ENCODE measurements around the gene TAPT1.

DNA sequence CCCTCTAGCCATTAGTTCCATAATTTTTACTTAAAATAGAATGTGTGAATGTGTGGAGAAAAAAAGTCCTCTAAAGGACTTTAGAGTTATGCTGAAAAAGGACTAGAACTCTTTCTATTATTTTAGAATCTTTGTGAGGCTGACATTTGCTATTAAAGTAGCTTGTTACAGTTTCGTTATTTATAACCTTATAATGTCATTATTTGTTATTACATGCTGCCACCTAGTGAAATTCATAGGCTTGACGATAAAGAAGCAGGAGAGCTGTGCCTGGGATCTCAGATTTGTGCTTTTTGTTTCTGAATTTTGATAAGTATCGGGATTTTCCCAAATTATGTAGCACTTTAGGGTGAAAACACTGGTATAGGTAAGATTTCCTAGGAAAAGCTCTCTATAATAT, 38.5 kb upstream of the TAPT1 start:
- no peak for TF ChIP-seq SIN3A (IDR thresholded peaks at IDR 0.05; ENCODE audit: borderline replicate concordance, insufficient read depth, low read length)
- TF ChIP-seq POLR2AphosphoS5 (IDR thresholded peaks at IDR 0.05; ENCODE audit: low read depth, low read length), result no peak
- TF ChIP-seq, protein P1, sequence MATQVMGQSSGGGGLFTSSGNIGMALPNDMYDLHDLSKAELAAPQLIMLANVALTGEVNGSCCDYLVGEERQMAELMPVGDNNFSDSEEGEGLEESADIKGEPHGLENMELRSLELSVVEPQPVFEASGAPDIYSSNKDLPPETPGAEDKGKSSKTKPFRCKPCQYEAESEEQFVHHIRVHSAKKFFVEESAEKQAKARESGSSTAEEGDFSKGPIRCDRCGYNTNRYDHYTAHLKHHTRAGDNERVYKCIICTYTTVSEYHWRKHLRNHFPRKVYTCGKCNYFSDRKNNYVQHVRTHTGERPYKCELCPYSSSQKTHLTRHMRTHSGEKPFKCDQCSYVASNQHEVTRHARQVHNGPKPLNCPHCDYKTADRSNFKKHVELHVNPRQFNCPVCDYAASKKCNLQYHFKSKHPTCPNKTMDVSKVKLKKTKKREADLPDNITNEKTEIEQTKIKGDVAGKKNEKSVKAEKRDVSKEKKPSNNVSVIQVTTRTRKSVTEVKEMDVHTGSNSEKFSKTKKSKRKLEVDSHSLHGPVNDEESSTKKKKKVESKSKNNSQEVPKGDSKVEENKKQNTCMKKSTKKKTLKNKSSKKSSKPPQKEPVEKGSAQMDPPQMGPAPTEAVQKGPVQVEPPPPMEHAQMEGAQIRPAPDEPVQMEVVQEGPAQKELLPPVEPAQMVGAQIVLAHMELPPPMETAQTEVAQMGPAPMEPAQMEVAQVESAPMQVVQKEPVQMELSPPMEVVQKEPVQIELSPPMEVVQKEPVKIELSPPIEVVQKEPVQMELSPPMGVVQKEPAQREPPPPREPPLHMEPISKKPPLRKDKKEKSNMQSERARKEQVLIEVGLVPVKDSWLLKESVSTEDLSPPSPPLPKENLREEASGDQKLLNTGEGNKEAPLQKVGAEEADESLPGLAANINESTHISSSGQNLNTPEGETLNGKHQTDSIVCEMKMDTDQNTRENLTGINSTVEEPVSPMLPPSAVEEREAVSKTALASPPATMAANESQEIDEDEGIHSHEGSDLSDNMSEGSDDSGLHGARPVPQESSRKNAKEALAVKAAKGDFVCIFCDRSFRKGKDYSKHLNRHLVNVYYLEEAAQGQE (IDR thresholded peaks at IDR 0.05; ENCODE audit: insufficient read depth in 1 of 2, low read depth in 2 of 2, low read length in 2 of 2), result no peak
- no peak for TF ChIP-seq TAF1 (IDR thresholded peaks at IDR 0.05; ENCODE audit: borderline replicate concordance, insufficient read depth, low read length)
- TF ChIP-seq FOXP2 (optimal IDR thresholded peaks at IDR 0.05; ENCODE audit: borderline replicate concordance, extremely low read depth, extremely low read length, insufficient read depth), result no peak

Data from PFSK-1 (cell line).